HepG2 (cell line): ENCODE data around the gene ZIM2. TPM values are rescaled to one million over a fixed set of nuclear protein-coding genes. Genes with fewer than 3 reads are reported as not detected.
A peak's percentile ranks its signal among the peaks of the same experiment; 100 is the strongest.

Source experiments
- ATF6 ChIP-seq: sonication (generic); formaldehyde crosslinking; conservative IDR thresholded peaks from 2 replicates; pipeline ENCODE4 v1.4.0; 2020; ENCODE audit warnings: missing genetic modification reagents
- ATF7-NPFF ChIP-seq: sonication (generic); formaldehyde crosslinking; IDR thresholded peaks from 2 replicates; pipeline ENCODE4 v1.8.1; 2023; ENCODE audit warnings: mild to moderate bottlenecking, low read depth, missing genetic modification reagents, moderate library complexity
- BORCS8-MEF2B ChIP-seq: sonication (generic); formaldehyde crosslinking; IDR thresholded peaks from 2 replicates; pipeline ENCODE4 v1.8.0; 2022; ENCODE audit warnings: mild to moderate bottlenecking, missing genetic modification reagents
- CCAR2 ChIP-seq: fragments of 200-400 bp; formaldehyde crosslinking; optimal IDR thresholded peaks from 2 replicates; pipeline ENCODE3; 2018; ENCODE audit warnings: low read depth, mild to moderate bottlenecking, low read length, moderate library complexity
- CHCHD3 ChIP-seq: sonication (generic); formaldehyde crosslinking; IDR thresholded peaks from 2 replicates; pipeline ENCODE4 v1.8.0; 2022; ENCODE audit warnings: mild to moderate bottlenecking, missing genetic modification reagents, moderate library complexity
- FOXA3 ChIP-seq: IDR thresholded peaks from 2 replicates; pipeline ENCODE4 v1.6.1; 2016; ENCODE audit warnings: missing genetic modification reagents, missing compliant biosample characterization
- FOXP1 ChIP-seq, 2 experiments: fragments of 450-650 bp in 1 of 2; IDR thresholded peaks; 2 replicates each; pipeline ENCODE4 v1.6.1; 2017 to 2018; ENCODE audit warnings: antibody characterized with exemption in 1 of 2
- ISX ChIP-seq: sonication (generic); formaldehyde crosslinking; conservative IDR thresholded peaks from 2 replicates; pipeline ENCODE4 v1.5.0; 2020; ENCODE audit warnings: missing genetic modification reagents
- THAP11 ChIP-seq: IDR thresholded peaks from 2 replicates; pipeline ENCODE4 v1.6.1; 2016; ENCODE audit warnings: missing biosample characterization, missing genetic modification reagents
- TMF1 ChIP-seq: sonication (generic); formaldehyde crosslinking; IDR thresholded peaks from 2 replicates; pipeline ENCODE4 v1.8.1; 2022; ENCODE audit warnings: low read depth, missing genetic modification reagents
- TOPORS ChIP-seq: sonication (generic); formaldehyde crosslinking; IDR thresholded peaks from 2 replicates; pipeline ENCODE4 v1.8.0; 2023; ENCODE audit warnings: mild to moderate bottlenecking, missing genetic modification reagents
- XBP1 ChIP-seq: sonication (generic); formaldehyde crosslinking; IDR thresholded peaks from 2 replicates; pipeline ENCODE4 v1.5.0; 2020; ENCODE audit warnings: missing genetic modification reagents
- XRCC5 ChIP-seq: fragments of 200-400 bp; formaldehyde crosslinking; optimal IDR thresholded peaks from 2 replicates; pipeline ENCODE3; 2017; ENCODE audit warnings: mild to moderate bottlenecking, low read length
- ZNF121 ChIP-seq: sonication (generic); formaldehyde crosslinking; IDR thresholded peaks from 2 replicates; pipeline ENCODE4 v1.5.0; 2020; ENCODE audit warnings: mild to moderate bottlenecking, missing genetic modification reagents
- ZNF142 ChIP-seq: sonication (generic); formaldehyde crosslinking; IDR thresholded peaks from 2 replicates; pipeline ENCODE4 v1.4.0; 2020; ENCODE audit warnings: missing genetic modification reagents
- ZNF33A ChIP-seq: sonication (generic); formaldehyde crosslinking; IDR thresholded peaks from 2 replicates; pipeline ENCODE4 v1.5.1; 2020; ENCODE audit warnings: missing genetic modification reagents, mild to moderate bottlenecking, moderate library complexity, borderline replicate concordance
- ZNF33B ChIP-seq: sonication (generic); formaldehyde crosslinking; IDR thresholded peaks from 2 replicates; pipeline ENCODE4 v1.5.1; 2020; ENCODE audit warnings: mild to moderate bottlenecking, missing genetic modification reagents
- ZNF343 ChIP-seq: sonication (generic); formaldehyde crosslinking; IDR thresholded peaks from 2 replicates; pipeline ENCODE4 v1.4.0; 2020; ENCODE audit warnings: mild to moderate bottlenecking, missing genetic modification reagents
- ZNF431 ChIP-seq: sonication (generic); formaldehyde crosslinking; IDR thresholded peaks from 2 replicates; pipeline ENCODE4 v1.9.0; 2022; ENCODE audit warnings: missing genetic modification reagents, low read depth, mild to moderate bottlenecking, borderline replicate concordance
- ZNF530 ChIP-seq: sonication (generic); formaldehyde crosslinking; IDR thresholded peaks from 2 replicates; pipeline ENCODE4 v1.5.0; 2020; ENCODE audit warnings: low read depth, mild to moderate bottlenecking, missing genetic modification reagents
- ZNF746 ChIP-seq: sonication (generic); formaldehyde crosslinking; IDR thresholded peaks from 2 replicates; pipeline ENCODE4 v1.8.0; 2022; ENCODE audit warnings: mild to moderate bottlenecking, missing genetic modification reagents
- ZSCAN5A ChIP-seq: sonication (generic); formaldehyde crosslinking; IDR thresholded peaks from 2 replicates; pipeline ENCODE4 v1.8.0; 2022; ENCODE audit warnings: mild to moderate bottlenecking, missing genetic modification reagents, borderline replicate concordance
- polyA plus RNA-seq, 8 experiments: library from polyadenylated mRNA; depleted of rRNA in 3 of 8; stranded (reverse) in 7 of 8; unstranded in 1 of 8; fragments of >200 nt; fragmentation: Illumina TruSeq in 4 of 8; extraction: Trizol in 4 of 8; gene quantifications; 2 replicates each; pipeline versions ENCODE4 v1.2.1 to v1.2.3, GENCODE V29; 2011 to 2016; ENCODE audit warnings: low read depth in 4 of 8, missing spikeins in 1 of 8, mixed read lengths in 1 of 8; ENCODE audit not compliant: insufficient read depth in 1 of 8
- total RNA-seq, 5 experiments: library from RNA; depleted of rRNA; stranded (reverse); fragments of >200 nt; fragmentation: Illumina TruSeq; extraction: Trizol; gene quantifications; 2 replicates each; pipeline ENCODE4 v1.2.3, GENCODE V29; 2016; ENCODE audit warnings: low read depth in 1 of 5

Gene ZIM2
- total and polyA plus RNA-seq, 2 of the 13 experiments (the other 11 are each of a cell fraction or from before 2014, with no cell fraction given) = 7.2 to 10.3 TPM

GRCh38 chr19:56840451-56841192, at the start of gene ZIM2, which contains the start of gene PEG3 (continued):
- TF ChIP-seq ATF6 (CRISPR knock-in tag) = no peak
- 0 out of 2 replicates have a peak, but pooled peaks have one; percentile 17 for TF ChIP-seq CHCHD3 (CRISPR knock-in tag)
- TF ChIP-seq XRCC5 = peak; percentile 31
- TF ChIP-seq ZNF121 = no peak
- no peak for TF ChIP-seq ZNF530 (CRISPR knock-in tag)
- TF ChIP-seq ZNF142 (CRISPR knock-in tag) = no peak
- no peak for TF ChIP-seq ZNF33B (CRISPR knock-in tag)
- TF ChIP-seq FOXP1 (IDR thresholded peaks at IDR 0.05) = no peak
- no peak for TF ChIP-seq FOXP1 (CRISPR knock-in tag; IDR thresholded peaks at IDR 0.05)
- no peak for TF ChIP-seq BORCS8-MEF2B (CRISPR knock-in tag)
- no peak for TF ChIP-seq CCAR2
- no peak for TF ChIP-seq ZNF33A (CRISPR knock-in tag)
- TF ChIP-seq THAP11 (CRISPR knock-in tag) = no peak
- peak; percentile 60; the same call in 1 of the 2 replicates for TF ChIP-seq ZNF431 (CRISPR knock-in tag)
- no peak for TF ChIP-seq ISX (CRISPR knock-in tag)
- no peak; the same call in 1 of the 2 replicates for TF ChIP-seq TMF1
- TF ChIP-seq ATF7-NPFF (CRISPR knock-in tag) = peak; percentile 53; the same call in 1 of the 2 replicates
- TF ChIP-seq ZNF343 (CRISPR knock-in tag) = no peak
- no peak for TF ChIP-seq ZNF746 (CRISPR knock-in tag)
- TF ChIP-seq ZSCAN5A (CRISPR knock-in tag) = no peak
- no peak for TF ChIP-seq XBP1 (CRISPR knock-in tag)
- TF ChIP-seq FOXA3 (CRISPR knock-in tag) = 0 out of 2 replicates have a peak, but pooled peaks have one; percentile 9
- no peak for TF ChIP-seq TOPORS (CRISPR knock-in tag)
